HCT116 (cell line): ENCODE results near the gene TMEM202. TPM values are rescaled to one million over a fixed set of nuclear protein-coding genes. Genes with fewer than 3 reads are reported as not detected.
"Not testable (repeated sequence)": the region's sequence is repeated elsewhere in the genome, so short reads cannot be mapped to it uniquely, and the experiment has no call there.

ENCODE experiments used
- ATAC-seq: fragments of 200-7000 bp; cut with Tn5 transposase; 2 replicates; pipeline ENCODE4 v1.9.1; 2020; ENCODE audit warnings: mild to moderate bottlenecking, moderate library complexity
- BruUV-seq: library from RNA; stranded (reverse); fragments of 400-500 nt; replicated peaks from 2 replicates; lab custom pipeline; 2021; lab: Mats Ljungman, UMichigan
- CTCF ChIA-PET: fragments of 300-600 bp; sonication (Branson Sonifier 250); formaldehyde crosslinking; loops from one replicate; lab custom pipeline; 2021; ENCODE audit warnings: antibody characterized with exemption; lab: Charles Lee
- POLR2A ChIA-PET: fragments of 300-600, 350-600 bp; sonication (Branson Sonifier 250); formaldehyde crosslinking; loops from one replicate; lab custom pipeline; 2021; ENCODE audit warnings: antibody characterized with exemption; lab: Charles Lee
- RAD21 ChIA-PET, 2 experiments: fragments of 300-600 bp; sonication (Branson Sonifier 250); formaldehyde crosslinking; loops; one replicate each; lab custom pipeline; 2023; ENCODE audit warnings: low total read pairs in 2 of 2; ENCODE audit not compliant: uncharacterized antibody in 2 of 2, unreplicated experiment in 2 of 2, low non-redundant PET in 1 of 2; lab: Charles Lee
- DNase-seq: peaks from one replicate; pipeline ENCODE4 v3.0.0-alpha.2; 2010; ENCODE audit warnings: low read depth, low spot score
- H2AFZ ChIP-seq: fragments of 200-600 bp; shearing (Covaris generic), sonication (generic); 2 replicates; pipeline ENCODE4 v1.6.1; 2017; ENCODE audit warnings: low read depth, mixed run types, mixed read lengths, antibody characterized with exemption, low read length; ENCODE audit not compliant: poor library complexity, severe bottlenecking
- H3K27ac ChIP-seq: 2 replicates; pipeline ENCODE4 v1.5.1; 2012; ENCODE audit warnings: low read depth, low read length
- H3K27me3 ChIP-seq: fragments of 200-600 bp; sonication (generic); 2 replicates; pipeline ENCODE4 v1.6.1; 2016; ENCODE audit warnings: mixed run types, low read length, mixed read lengths; ENCODE audit not compliant: insufficient read depth
- H3K36me3 ChIP-seq, 2 experiments: fragments of 200-500 bp in 1 of 2; fragments of 200-600 bp in 1 of 2; sonication (Bioruptor generic) in 1 of 2; sonication (generic) in 1 of 2; 2 replicates each; pipeline versions ENCODE4 v1.5.1 to v1.6.1; 2014 to 2016; ENCODE audit warnings: low read length in 2 of 2, inconsistent platforms in 1 of 2, mixed read lengths in 1 of 2, mixed run types in 1 of 2; ENCODE audit not compliant: insufficient read depth in 2 of 2, control insufficient read depth in 1 of 2
- H3K4me1 ChIP-seq, 2 experiments: fragments of 200-600 bp in 1 of 2; sonication (generic) in 1 of 2; 2 replicates each; pipeline versions ENCODE4 v1.5.1 to v1.6.1; 2012 to 2017; ENCODE audit warnings: low read length in 2 of 2, inconsistent platforms in 1 of 2, mild to moderate bottlenecking in 1 of 2, mixed read lengths in 1 of 2, mixed run types in 1 of 2, moderate library complexity in 1 of 2; ENCODE audit not compliant: insufficient read depth in 2 of 2, control insufficient read depth in 1 of 2
- H3K4me2 ChIP-seq: fragments of 200-600 bp; sonication (generic); 2 replicates; pipeline ENCODE4 v1.6.1; 2017; ENCODE audit warnings: mixed run types, low read length, mixed read lengths
- H3K4me3 ChIP-seq, 2 experiments: fragments of 200-600 bp in 1 of 2; sonication (generic) in 1 of 2; replicated peaks in 1 of 2; 2 replicates each; pipeline ENCODE4 v1.5.1; 2011 to 2016; ENCODE audit warnings: low read length in 2 of 2, control low read depth in 1 of 2, low read depth in 1 of 2, mild to moderate bottlenecking in 1 of 2, mixed read lengths in 1 of 2, mixed run types in 1 of 2
- H3K79me2 ChIP-seq: fragments of 200-600 bp; sonication (generic); 2 replicates; pipeline ENCODE4 v1.6.1; 2017; ENCODE audit warnings: mild to moderate bottlenecking, mixed run types, low read length, moderate library complexity, mixed read lengths; ENCODE audit not compliant: insufficient read depth
- H3K9ac ChIP-seq: fragments of 200-600 bp; sonication (generic); 2 replicates; pipeline ENCODE4 v1.6.1; 2016; ENCODE audit warnings: low read length, mixed read lengths
- H3K9me2 ChIP-seq: fragments of 200-600 bp; sonication (generic), shearing (Covaris generic); 2 replicates; pipeline ENCODE4 v1.6.1; 2017; ENCODE audit warnings: mixed run types, mild to moderate bottlenecking, moderate library complexity; ENCODE audit not compliant: insufficient read depth
- H3K9me3 ChIP-seq, 2 experiments: fragments of 200-500 bp in 1 of 2; fragments of 200-600 bp in 1 of 2; sonication (Bioruptor generic) in 1 of 2; sonication (generic) in 1 of 2; 2 replicates each; pipeline ENCODE4 v1.6.1; 2014 to 2017; ENCODE audit warnings: low read length in 2 of 2, mixed read lengths in 2 of 2, inconsistent platforms in 1 of 2, low read depth in 1 of 2, mild to moderate bottlenecking in 1 of 2, mixed run types in 1 of 2, moderate library complexity in 1 of 2; ENCODE audit not compliant: control insufficient read depth in 1 of 2, insufficient read depth in 1 of 2
- H4K20me1 ChIP-seq: fragments of 200-600 bp; sonication (generic), shearing (Covaris generic); 2 replicates; pipeline ENCODE4 v1.6.1; 2017; ENCODE audit warnings: mixed run types, mild to moderate bottlenecking, moderate library complexity; ENCODE audit not compliant: insufficient read depth
- ELF1 ChIP-seq: IDR thresholded peaks from 2 replicates; pipeline ENCODE4 v1.6.1; 2012; ENCODE audit warnings: low read depth, borderline replicate concordance
- FOSL1 ChIP-seq: IDR thresholded peaks from 2 replicates; pipeline ENCODE4 v1.6.1; 2012; ENCODE audit warnings: low read depth
- SRF ChIP-seq: IDR thresholded peaks from 2 replicates; pipeline ENCODE4 v1.6.1; 2012; ENCODE audit warnings: low read depth
- ZNF274 ChIP-seq: fragments of 200-500 bp; sonication (Bioruptor generic); IDR thresholded peaks from 2 replicates; pipeline ENCODE4 v1.6.1; 2014; ENCODE audit warnings: mild to moderate bottlenecking, low read depth, low read length, inconsistent platforms
- intact Hi-C: fragments of 100-400 bp; cut with micrococcal nuclease; formaldehyde crosslinking; loops from 2 replicates; pipeline ENCODE4 v1.10.0; 2022
- total RNA-seq: library from RNA; stranded (reverse); gene quantifications from one replicate; pipeline ENCODE4 v1.2.1, GENCODE V29; 2021; ENCODE audit not compliant: unreplicated experiment
- TF ChIP-seq, protein P1 (sequence below), 3 experiments: fragments of 200-600 bp in 1 of 3; sonication (generic) in 1 of 3; IDR thresholded peaks in 2 of 3; conservative IDR thresholded peaks in 1 of 3; 2 replicates each; pipeline ENCODE4 v1.5.1; 2012 to 2017; ENCODE audit warnings: low read depth in 2 of 3, low read length in 2 of 3, antibody characterized with exemption in 1 of 3, borderline replicate concordance in 1 of 3, control low read depth in 1 of 3, mild to moderate bottlenecking in 1 of 3, mixed read lengths in 1 of 3, mixed run types in 1 of 3, moderate library complexity in 1 of 3; ENCODE audit not compliant: insufficient read depth in 1 of 3

TMEM202 gene
- total RNA-seq, 1 experiment from 2014 or later: not detected

- Histone ChIP-seq H3K9ac (no peak overlapping the region), H3K4me1 (peaks cover 0 to 24% of the 10 kb centered on the region in 2 experiments; a peak in 2 of 4 replicates), H3K27ac (no peak overlapping the region), H3K36me3 (no peaks in the 10 kb centered on the region), H3K4me2 (no peak overlapping the region), H3K9me2 (no peaks in the 10 kb centered on the region), H3K79me2 (peaks cover 32% of the 10 kb centered on the region), H3K4me3 (no peak overlapping the region), H4K20me1 (no peaks in the 10 kb centered on the region), H2AFZ (no peak overlapping the region), H3K27me3 (no peaks in the 10 kb centered on the region; the same call in 1 of the 2 replicates), H3K9me3 (no peaks in the 10 kb centered on the region)
- no TSS peak for BruUV-seq
- TF ChIP-seq, protein P1, sequence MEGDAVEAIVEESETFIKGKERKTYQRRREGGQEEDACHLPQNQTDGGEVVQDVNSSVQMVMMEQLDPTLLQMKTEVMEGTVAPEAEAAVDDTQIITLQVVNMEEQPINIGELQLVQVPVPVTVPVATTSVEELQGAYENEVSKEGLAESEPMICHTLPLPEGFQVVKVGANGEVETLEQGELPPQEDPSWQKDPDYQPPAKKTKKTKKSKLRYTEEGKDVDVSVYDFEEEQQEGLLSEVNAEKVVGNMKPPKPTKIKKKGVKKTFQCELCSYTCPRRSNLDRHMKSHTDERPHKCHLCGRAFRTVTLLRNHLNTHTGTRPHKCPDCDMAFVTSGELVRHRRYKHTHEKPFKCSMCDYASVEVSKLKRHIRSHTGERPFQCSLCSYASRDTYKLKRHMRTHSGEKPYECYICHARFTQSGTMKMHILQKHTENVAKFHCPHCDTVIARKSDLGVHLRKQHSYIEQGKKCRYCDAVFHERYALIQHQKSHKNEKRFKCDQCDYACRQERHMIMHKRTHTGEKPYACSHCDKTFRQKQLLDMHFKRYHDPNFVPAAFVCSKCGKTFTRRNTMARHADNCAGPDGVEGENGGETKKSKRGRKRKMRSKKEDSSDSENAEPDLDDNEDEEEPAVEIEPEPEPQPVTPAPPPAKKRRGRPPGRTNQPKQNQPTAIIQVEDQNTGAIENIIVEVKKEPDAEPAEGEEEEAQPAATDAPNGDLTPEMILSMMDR (IDR thresholded peaks at IDR 0.05 in 2 of 3, conservative IDR thresholded peaks at IDR 0.05 in 1 of 3; ENCODE audit: borderline replicate concordance in 1 of 3, insufficient read depth in 1 of 3, low read depth in 2 of 3, low read length in 2 of 3): no peak
- TF ChIP-seq SRF: no peak
- TF ChIP-seq ELF1: no peak
- TF ChIP-seq FOSL1: no peak
- TF ChIP-seq ZNF274: no peak
- ChIA-PET CTCF (no interaction called here), RAD21 (no interaction called here), POLR2A (no interaction called here)
- ATAC-seq: no peak
- intact Hi-C loops: no loop called here
- DNase-seq: no peak
These were observed 20.8 kb upstream of the TMEM202 start for GRCh38 chr15:72377331-72377730.

GRCh38 chr15:72379106-72379505, 19.0 kb upstream of the TMEM202 start:
- Histone ChIP-seq H3K79me2 (peaks cover 15% of the 10 kb centered on the region), H3K4me1 (peaks cover 0 to 24% of the 10 kb centered on the region in 2 experiments; a peak in 2 of 4 replicates)
- ATAC-seq, H3K9ac ChIP-seq, intact Hi-C loops, H3K4me3 ChIP-seq, POLR2A ChIA-PET, DNase-seq, BruUV-seq, CTCF ChIA-PET, H3K27ac ChIP-seq, H2AFZ ChIP-seq, H4K20me1 ChIP-seq, H3K9me3 ChIP-seq, RAD21 ChIA-PET, H3K9me2 ChIP-seq, H3K36me3 ChIP-seq, H3K4me2 ChIP-seq, H3K27me3 ChIP-seq: not testable (repeated sequence)
